ENCODE data around the gene GPC1. TPM values are rescaled to one million over a fixed set of nuclear protein-coding genes. Genes with fewer than 3 reads are reported as not detected.

The GPC1 gene
- total and polyA plus RNA-seq, 10 of the 15 experiments (the other 5 are each of a cell fraction or from before 2014, with no cell fraction given): 0.06 to 0.77 (median 0.23) TPM; not detected in 3

- CTCF ChIA-PET: no interaction called here
- ATAC-seq: no peak
- in situ Hi-C loops (cut with MboI) (no loop called here), intact Hi-C loops (cut with micrococcal nuclease; ENCODE audit: unreplicated experiment) (no loop called here)
- Histone ChIP-seq H3K4me3 (no peak overlapping the region), H3K36me3 (ENCODE audit: control insufficient read depth in 2 of 2, insufficient read depth in 2 of 2, low read length in 1 of 2) (no peaks in the 10 kb centered on the region), H3K27me3 (replicated peaks in 1 of 2; ENCODE audit: control insufficient read depth in 2 of 2, insufficient read depth in 2 of 2, low read length in 1 of 2) (no peaks in the 10 kb centered on the region), H3K79me2 (ENCODE audit: control insufficient read depth, insufficient read depth, low read length) (no peaks in the 10 kb centered on the region), H4K20me1 (ENCODE audit: control insufficient read depth, insufficient read depth) (no peaks in the 10 kb centered on the region), H2AFZ (ENCODE audit: control insufficient read depth, low read depth, low read length) (no peak overlapping the region), H3K4me1 (ENCODE audit: control insufficient read depth, insufficient read depth, low read length) (no peaks in the 10 kb centered on the region), H3K27ac (ENCODE audit: control insufficient read depth, insufficient read depth) (no peak overlapping the region), H3K9me3 (replicated peaks; ENCODE audit: control insufficient read depth, insufficient read depth, low read length) (no peaks in the 10 kb centered on the region), H3K9ac (ENCODE audit: control insufficient read depth, insufficient read depth, low read length) (no peak overlapping the region), H3K4me2 (ENCODE audit: control insufficient read depth, insufficient read depth) (no peak overlapping the region)
- WGBS (ENCODE audit: insufficient coverage, insufficient replicate concordance, low lambda C conversion rate, missing lambda C conversion rate): 41% methylated on average over 9 of the region's 9 CpGs
- TF ChIP-seq STAT3 (IDR thresholded peaks at IDR 0.05; ENCODE audit: low read depth, low read length) (no peak), ZBTB40 (IDR thresholded peaks at IDR 0.05; ENCODE audit: borderline replicate concordance) (no peak), ASH2L (IDR thresholded peaks at IDR 0.05; ENCODE audit: borderline replicate concordance, low read depth) (no peak), KAT2A (conservative IDR thresholded peaks at IDR 0.05; ENCODE audit: control insufficient read depth, low read depth, low read length) (no peak), HCFC1 (IDR thresholded peaks at IDR 0.05; ENCODE audit: low read length) (no peak), CHD2 (IDR thresholded peaks at IDR 0.05; ENCODE audit: borderline replicate concordance, low read depth, low read length) (no peak), ZNF687 (IDR thresholded peaks at IDR 0.05) (no peak)
- no peak for DNase-seq (ENCODE audit: low read depth, low spot score)
- RAD21 ChIA-PET (ENCODE audit: unreplicated experiment): no interaction called here
- FAIRE-seq: no peak
- POLR2A ChIA-PET: no interaction called here
- SMC1A ChIA-PET (ENCODE audit: uncharacterized antibody, unreplicated experiment): no interaction called here
- no TSS peak for BruUV-seq (replicated peaks)
Measured at GRCh38 chr2:240387325-240387668, 48.2 kb upstream of the GPC1 start.
